ENCODE data around the gene UST. TPM values are rescaled to one million over a fixed set of nuclear protein-coding genes. Genes with fewer than 3 reads are reported as not detected.

UST gene
- total and polyA plus RNA-seq, 2 donors (not counting 1 experiment from before 2014, with no cell fraction given): 7.3 to 16.9 TPM

DNA sequence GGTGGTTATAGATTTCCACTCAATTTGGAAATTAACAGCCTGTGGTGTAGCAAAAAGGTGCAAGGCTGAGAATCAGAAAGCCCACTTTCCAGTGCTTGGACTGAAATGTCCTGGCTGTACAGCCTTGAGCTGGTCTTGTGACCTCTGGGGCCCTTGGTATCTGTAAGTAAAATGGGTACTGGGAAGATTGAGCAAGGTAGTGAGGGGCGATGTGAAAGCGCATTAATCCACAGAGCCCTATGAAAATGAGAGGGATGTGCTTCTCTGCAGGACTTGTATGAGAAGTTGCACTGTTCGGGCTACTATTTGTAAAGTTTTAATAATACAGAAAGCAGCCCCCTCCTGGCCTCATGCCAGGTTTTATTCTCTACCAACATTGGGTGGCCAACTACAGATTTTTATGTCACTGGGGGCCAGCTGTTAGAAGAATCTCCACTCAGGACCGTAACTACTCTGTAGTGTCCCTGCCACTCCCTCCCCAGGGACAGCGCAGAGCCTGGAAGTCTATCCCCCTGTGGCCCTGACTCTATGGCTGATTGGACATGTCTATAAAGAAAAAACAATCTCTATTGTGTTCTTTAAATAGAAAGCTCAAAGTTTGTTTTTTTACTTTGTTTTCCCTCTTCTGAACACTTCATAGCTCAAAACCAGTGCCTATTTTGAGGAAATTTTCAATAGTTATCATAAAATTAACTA is 316.0 kb downstream of the UST start:
- H3K4me3 Mint-ChIP-seq: no peak overlapping the region
- peaks cover 46% of the 10 kb centered on the region for H3K4me1 Mint-ChIP-seq
- ATAC-seq (ENCODE audit: low read depth): no peak

DNA sequence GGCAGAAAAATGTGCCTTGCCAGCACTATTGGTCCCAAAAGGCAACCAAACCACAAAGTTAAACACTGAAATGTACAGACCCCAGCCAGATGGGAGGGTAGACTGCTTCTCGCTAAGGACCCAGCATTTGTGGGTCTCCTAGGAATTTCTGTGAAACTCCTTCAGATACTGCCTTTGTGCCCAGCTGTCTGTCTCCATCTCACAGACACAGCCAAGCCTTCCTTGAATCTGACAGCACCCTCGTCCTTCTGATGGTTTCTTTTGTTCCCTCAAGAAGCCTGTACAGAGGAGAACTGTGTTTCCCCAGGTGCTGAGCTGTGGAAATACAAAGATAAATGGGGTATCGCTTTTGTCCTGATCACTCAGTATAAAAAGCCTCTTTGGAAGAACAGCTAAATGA is 316.6 kb downstream of the UST start:
- Mint-ChIP-seq H3K4me3 (no peak overlapping the region), H3K4me1 (peaks cover 48% of the 10 kb centered on the region)
- intact Hi-C loops (cut with micrococcal nuclease): no loop called here

More for the DNA sequence above, 316.0 kb downstream of the UST start:
- DNase-seq: no peak
- Histone ChIP-seq H3K9ac (ENCODE audit: low read length) (no peak overlapping the region), H3K4me3 (ENCODE audit: control extremely low read depth in 1 of 5, extremely low read depth in 1 of 5, insufficient read depth in 1 of 5, low read depth in 2 of 5, low read length in 4 of 5) (no peak overlapping the region), H2AFZ (ENCODE audit: insufficient read depth, low read depth, low read length, poor library complexity, severe bottlenecking) (no peak overlapping the region), H3K27me3 (replicated peaks in 1 of 4; ENCODE audit: control extremely low read depth in 1 of 4, control insufficient read depth in 3 of 4, insufficient read depth in 4 of 4, low read length in 3 of 4) (no peaks in the 10 kb centered on the region), H3K4me1 (ENCODE audit: control insufficient read depth in 2 of 2, insufficient read depth in 2 of 2, low read length in 2 of 2) (peaks cover 29 to 46% of the 10 kb centered on the region in 2 donors), H4K20me1 (ENCODE audit: control insufficient read depth, insufficient read depth, low read length, poor library complexity, severe bottlenecking) (no peaks in the 10 kb centered on the region), H3K79me2 (ENCODE audit: control insufficient read depth, insufficient read depth, low read length) (no peaks in the 10 kb centered on the region), H3K27ac (ENCODE audit: low read length in 2 of 2) (no peak overlapping the region), H3K9me3 (ENCODE audit: control extremely low read depth in 1 of 3, control insufficient read depth in 2 of 3, insufficient read depth in 1 of 3, low read length in 2 of 3) (no peaks in the 10 kb centered on the region), H3K4me2 (replicated peaks; ENCODE audit: low read depth, low read length, poor library complexity, severe bottlenecking) (no peak overlapping the region), H3K36me3 (replicated peaks in 1 of 2; ENCODE audit: control extremely low read depth in 1 of 2, control insufficient read depth in 1 of 2, extremely low read depth in 1 of 2, insufficient read depth in 2 of 2, low read length in 1 of 2) (no peaks in the 10 kb centered on the region)
- CTCF ChIA-PET: interaction anchor here (0.6 to 1.6 kb wide), 6 partner anchors 9 to 485 kb away, joined by 3 to 6 read pairs (median 4); no protein-coding TSS in a partner anchor
- no peaks in the 10 kb centered on the region for H3K27me3 Mint-ChIP-seq
- intact Hi-C loops (cut with micrococcal nuclease): no loop called here
- TF ChIP-seq EZH2 (IDR thresholded peaks at IDR 0.05; ENCODE audit: borderline replicate concordance, insufficient read depth, low read depth, low read length, poor library complexity, severe bottlenecking): no peak
- TF ChIP-seq, protein P1, sequence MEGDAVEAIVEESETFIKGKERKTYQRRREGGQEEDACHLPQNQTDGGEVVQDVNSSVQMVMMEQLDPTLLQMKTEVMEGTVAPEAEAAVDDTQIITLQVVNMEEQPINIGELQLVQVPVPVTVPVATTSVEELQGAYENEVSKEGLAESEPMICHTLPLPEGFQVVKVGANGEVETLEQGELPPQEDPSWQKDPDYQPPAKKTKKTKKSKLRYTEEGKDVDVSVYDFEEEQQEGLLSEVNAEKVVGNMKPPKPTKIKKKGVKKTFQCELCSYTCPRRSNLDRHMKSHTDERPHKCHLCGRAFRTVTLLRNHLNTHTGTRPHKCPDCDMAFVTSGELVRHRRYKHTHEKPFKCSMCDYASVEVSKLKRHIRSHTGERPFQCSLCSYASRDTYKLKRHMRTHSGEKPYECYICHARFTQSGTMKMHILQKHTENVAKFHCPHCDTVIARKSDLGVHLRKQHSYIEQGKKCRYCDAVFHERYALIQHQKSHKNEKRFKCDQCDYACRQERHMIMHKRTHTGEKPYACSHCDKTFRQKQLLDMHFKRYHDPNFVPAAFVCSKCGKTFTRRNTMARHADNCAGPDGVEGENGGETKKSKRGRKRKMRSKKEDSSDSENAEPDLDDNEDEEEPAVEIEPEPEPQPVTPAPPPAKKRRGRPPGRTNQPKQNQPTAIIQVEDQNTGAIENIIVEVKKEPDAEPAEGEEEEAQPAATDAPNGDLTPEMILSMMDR (IDR thresholded peaks at IDR 0.05): no peak
- H3K27ac Mint-ChIP-seq: no peak overlapping the region
- H3K9me3 Mint-ChIP-seq (ENCODE audit: insufficient read depth): no peaks in the 10 kb centered on the region
- POLR2A ChIA-PET: interaction anchor here (0.5 kb wide), 1 partner anchor 1866 kb away, joined by 10 read pairs; no protein-coding TSS in a partner anchor
- no CpG with 5 or more reads among the region's 5 CpGs for WGBS (ENCODE audit: insufficient coverage)

More for the DNA sequence above, 316.6 kb downstream of the UST start:
- H4K20me1 ChIP-seq (ENCODE audit: control insufficient read depth, insufficient read depth, low read length, poor library complexity, severe bottlenecking): no peaks in the 10 kb centered on the region
- H3K36me3 ChIP-seq (replicated peaks in 1 of 2; ENCODE audit: control extremely low read depth in 1 of 2, control insufficient read depth in 1 of 2, extremely low read depth in 1 of 2, insufficient read depth in 2 of 2, low read length in 1 of 2): no peaks in the 10 kb centered on the region
- ChIA-PET CTCF (interaction anchor here (0.6 to 4.1 kb wide), 9 partner anchors 10 to 486 kb away, joined by 3 to 19 read pairs (median 4); no protein-coding TSS in a partner anchor), POLR2A (no interaction called here)
- TF ChIP-seq EZH2 (IDR thresholded peaks at IDR 0.05; ENCODE audit: borderline replicate concordance, insufficient read depth, low read depth, low read length, poor library complexity, severe bottlenecking): no peak
- TF ChIP-seq, protein P1 (IDR thresholded peaks at IDR 0.05): no peak
- H3K27ac Mint-ChIP-seq: no peak overlapping the region
- 27% methylated on average over 1 of the region's 3 CpGs for WGBS (ENCODE audit: insufficient coverage)
- H3K4me1 ChIP-seq (ENCODE audit: control insufficient read depth in 2 of 2, insufficient read depth in 2 of 2, low read length in 2 of 2): peaks cover 29 to 46% of the 10 kb centered on the region in 2 donors
- H3K27ac ChIP-seq (ENCODE audit: low read length in 2 of 2): no peak overlapping the region
- no peak overlapping the region for H3K9ac ChIP-seq (ENCODE audit: low read length)
- no peaks in the 10 kb centered on the region for H3K79me2 ChIP-seq (ENCODE audit: control insufficient read depth, insufficient read depth, low read length)
- H3K27me3 Mint-ChIP-seq: no peaks in the 10 kb centered on the region
- ATAC-seq (ENCODE audit: low read depth) (no peak), DNase-seq (no peak)
- no peak overlapping the region for H3K4me3 ChIP-seq (ENCODE audit: control extremely low read depth in 1 of 5, extremely low read depth in 1 of 5, insufficient read depth in 1 of 5, low read depth in 2 of 5, low read length in 4 of 5)
- no peaks in the 10 kb centered on the region for H3K9me3 Mint-ChIP-seq (ENCODE audit: insufficient read depth)
- H2AFZ ChIP-seq (ENCODE audit: insufficient read depth, low read depth, low read length, poor library complexity, severe bottlenecking): no peak overlapping the region
- no peak overlapping the region for H3K4me2 ChIP-seq (replicated peaks; ENCODE audit: low read depth, low read length, poor library complexity, severe bottlenecking)
- H3K27me3 ChIP-seq (replicated peaks in 1 of 4; ENCODE audit: control extremely low read depth in 1 of 4, control insufficient read depth in 3 of 4, insufficient read depth in 4 of 4, low read length in 3 of 4): no peaks in the 10 kb centered on the region
- H3K9me3 ChIP-seq (ENCODE audit: control extremely low read depth in 1 of 3, control insufficient read depth in 2 of 3, insufficient read depth in 1 of 3, low read length in 2 of 3): no peaks in the 10 kb centered on the region
